ENCODE measurements around the gene CLSTN3.

The CLSTN3 gene

GRCh38 chr12:7127916-7128626 is 2.1 kb upstream of the CLSTN3 start:
- no peak overlapping the region for H3K4me3 ChIP-seq (ENCODE audit: low read length)
- no peak for TF ChIP-seq ZNF274 (IDR thresholded peaks at IDR 0.05; ENCODE audit: low read depth, low read length)

GRCh38 chr12:7128681-7129286 is 1.4 kb upstream of the CLSTN3 start, which contains the start of gene RBP5:
Gene RBP5 (minus strand): TSS chr12:7128889. CDS start chr12:7128775, 114 bp downstream.
- H3K4me3 ChIP-seq (ENCODE audit: low read length), result peak within 1 kb of the TSS; percentile 62
- no peak for TF ChIP-seq ZNF274 (IDR thresholded peaks at IDR 0.05; ENCODE audit: low read depth, low read length)

- TF ChIP-seq ZNF274 (IDR thresholded peaks at IDR 0.05; ENCODE audit: low read depth, low read length), result no peak
- H3K4me3 ChIP-seq (ENCODE audit: low read length), result peak overlapping the region; percentile 62
These were observed 792 bp upstream of the CLSTN3 start for GRCh38 chr12:7129287-7129871.

GRCh38 chr12:7130701-7131501 is 730 bp downstream of the CLSTN3 start:
- no peak for TF ChIP-seq ZNF274 (IDR thresholded peaks at IDR 0.05; ENCODE audit: low read depth, low read length)
- H3K4me3 ChIP-seq (ENCODE audit: low read length), result peak overlapping the region; percentile 87

- H3K4me3 ChIP-seq (ENCODE audit: low read length), result peak overlapping the region; percentile 87; the same call in 1 of the 2 replicates
These were observed 1.3 kb downstream of the CLSTN3 start for GRCh38 chr12:7131502-7131866.

GRCh38 chr12:7134396-7135166 is 4.4 kb downstream of the CLSTN3 start:
- no peak for TF ChIP-seq ZNF274 (IDR thresholded peaks at IDR 0.05; ENCODE audit: low read depth, low read length)

More at GRCh38 chr12:7131502-7131866, 1.3 kb downstream of the CLSTN3 start:
- no peak for TF ChIP-seq ZNF274 (IDR thresholded peaks at IDR 0.05; ENCODE audit: low read depth, low read length)

GRCh38 chr12:7136071-7136470 is 5.9 kb downstream of the CLSTN3 start:
- no peak for TF ChIP-seq ZNF274 (IDR thresholded peaks at IDR 0.05; ENCODE audit: low read depth, low read length)
- H3K4me3 ChIP-seq (ENCODE audit: low read length), result no peak overlapping the region

More at GRCh38 chr12:7134396-7135166, 4.4 kb downstream of the CLSTN3 start:
- H3K4me3 ChIP-seq (ENCODE audit: low read length), result no peak overlapping the region

GRCh38 chr12:7136676-7137075 is 6.5 kb downstream of the CLSTN3 start:
- TF ChIP-seq ZNF274 (IDR thresholded peaks at IDR 0.05; ENCODE audit: low read depth, low read length), result no peak

GRCh38 chr12:7137908-7138307 is 7.7 kb downstream of the CLSTN3 start:
- no peak overlapping the region for H3K4me3 ChIP-seq (ENCODE audit: low read length)
- TF ChIP-seq ZNF274 (IDR thresholded peaks at IDR 0.05; ENCODE audit: low read depth, low read length), result no peak

More at GRCh38 chr12:7136676-7137075, 6.5 kb downstream of the CLSTN3 start:
- no peak overlapping the region for H3K4me3 ChIP-seq (ENCODE audit: low read length)

- no peak for TF ChIP-seq ZNF274 (IDR thresholded peaks at IDR 0.05; ENCODE audit: low read depth, low read length)
- H3K4me3 ChIP-seq (ENCODE audit: low read length), result no peak overlapping the region
These were observed 9.0 kb downstream of the CLSTN3 start for GRCh38 chr12:7139200-7139599.

GRCh38 chr12:7141351-7142005 is 11.3 kb downstream of the CLSTN3 start:
- no peak overlapping the region for H3K4me3 ChIP-seq (ENCODE audit: low read length)
- no peak for TF ChIP-seq ZNF274 (IDR thresholded peaks at IDR 0.05; ENCODE audit: low read depth, low read length)

GRCh38 chr12:7142056-7142644 is 12.0 kb downstream of the CLSTN3 start:
- TF ChIP-seq ZNF274 (IDR thresholded peaks at IDR 0.05; ENCODE audit: low read depth, low read length), result no peak
- H3K4me3 ChIP-seq (ENCODE audit: low read length), result no peak overlapping the region
